ENCODE data around the gene KCNIP4. TPM values are rescaled to one million over a fixed set of nuclear protein-coding genes. Genes with fewer than 3 reads are reported as not detected.

Gene KCNIP4
- total and polyA plus RNA-seq, 2 donors (not counting 3 experiments of a cell fraction or from before 2014, with no cell fraction given) = not detected

GRCh38 chr4:21005647-21006046 is 942.9 kb downstream of the KCNIP4 start:
- BruUV-seq (replicated peaks) = no TSS peak
- intact Hi-C loops (cut with micrococcal nuclease) = no loop called here
- dilution Hi-C loops (cut with MboI; ENCODE audit: extremely low pct_ligation_motif_present, low sequenced_read_pairs) = no loop called here

More at GRCh38 chr4:21005647-21006046, 942.9 kb downstream of the KCNIP4 start:
- ChIA-PET CTCF (interaction anchor here (1.4 kb wide), 1 partner anchor 232 kb away, joined by 4 read pairs; no protein-coding TSS in a partner anchor), POLR2A (no interaction called here)
- no peak overlapping the region for H3K4me2 ChIP-seq (ENCODE audit: insufficient read depth, low read length)
- no peaks in the 10 kb centered on the region for H3K79me2 ChIP-seq (ENCODE audit: control insufficient read depth, insufficient read depth, low read length)
- H3K27ac ChIP-seq (ENCODE audit: insufficient read depth, low read depth, low read length) = no peak overlapping the region
- FAIRE-seq (no peak), DNase-seq (ENCODE audit: low read depth, low spot score) (no peak)
- H3K36me3 ChIP-seq (ENCODE audit: control insufficient read depth in 2 of 2, extremely low read depth in 1 of 2, insufficient read depth in 2 of 2, low read length in 2 of 2) = no peaks in the 10 kb centered on the region
- H4K20me1 ChIP-seq (replicated peaks; ENCODE audit: control insufficient read depth, extremely low read depth, insufficient read depth, low read length) = no peaks in the 10 kb centered on the region
- no peak overlapping the region for H3K4me3 ChIP-seq (replicated peaks in 1 of 3; ENCODE audit: insufficient read depth in 1 of 3, low read depth in 1 of 3, low read length in 3 of 3)
- no peaks in the 10 kb centered on the region for H3K4me1 ChIP-seq (ENCODE audit: control insufficient read depth, extremely low read depth, insufficient read depth, low read length)
- H3K9me3 ChIP-seq (replicated peaks; ENCODE audit: control insufficient read depth, insufficient read depth, low read length) = no peaks in the 10 kb centered on the region
- H3K9me1 ChIP-seq (replicated peaks; ENCODE audit: control insufficient read depth, extremely low read depth, insufficient read depth, low read length) = no peaks in the 10 kb centered on the region
- no peak for TF ChIP-seq MYC (IDR thresholded peaks at IDR 0.05; ENCODE audit: low read depth, low read length)
- TF ChIP-seq JUN (IDR thresholded peaks at IDR 0.05; ENCODE audit: borderline replicate concordance, insufficient read depth, insufficient read length, low read depth) = no peak
- TF ChIP-seq MAX (IDR thresholded peaks at IDR 0.05; ENCODE audit: insufficient read depth, insufficient read length) = no peak
- TF ChIP-seq EZH2 (IDR thresholded peaks at IDR 0.05; ENCODE audit: borderline replicate concordance, low read depth, low read length, severe bottlenecking) = no peak
- TF ChIP-seq POLR2A (IDR thresholded peaks at IDR 0.05; ENCODE audit: low read depth, low read length) = no peak
- TF ChIP-seq CTCF (IDR thresholded peaks at IDR 0.05; ENCODE audit: extremely low read depth in 1 of 2, insufficient read depth in 1 of 2, low read depth in 1 of 2, low read length in 2 of 2) = no peak
- TF ChIP-seq GATA2 (IDR thresholded peaks at IDR 0.05; ENCODE audit: insufficient read depth, insufficient read length, low read depth, low read length) = no peak
- TF ChIP-seq FOS (IDR thresholded peaks at IDR 0.05; ENCODE audit: borderline replicate concordance, insufficient read depth, low read length) = no peak
- TF ChIP-seq POLR2AphosphoS5 (IDR thresholded peaks at IDR 0.05; ENCODE audit: insufficient read depth, low read depth, low read length) = no peak
- no peak overlapping the region for H3K9ac ChIP-seq (replicated peaks; ENCODE audit: extremely low read depth, insufficient read depth, low read length)
- H2AFZ ChIP-seq (ENCODE audit: low read depth, low read length) = no peak overlapping the region
- H3K27me3 ChIP-seq (ENCODE audit: control insufficient read depth in 2 of 2, insufficient read depth in 2 of 2, low read length in 2 of 2) = no peaks in the 10 kb centered on the region

Measured in endothelial cell of umbilical vein (primary cell).